Measurements from ENCODE around the gene INTS6.

INTS6 gene

DNA sequence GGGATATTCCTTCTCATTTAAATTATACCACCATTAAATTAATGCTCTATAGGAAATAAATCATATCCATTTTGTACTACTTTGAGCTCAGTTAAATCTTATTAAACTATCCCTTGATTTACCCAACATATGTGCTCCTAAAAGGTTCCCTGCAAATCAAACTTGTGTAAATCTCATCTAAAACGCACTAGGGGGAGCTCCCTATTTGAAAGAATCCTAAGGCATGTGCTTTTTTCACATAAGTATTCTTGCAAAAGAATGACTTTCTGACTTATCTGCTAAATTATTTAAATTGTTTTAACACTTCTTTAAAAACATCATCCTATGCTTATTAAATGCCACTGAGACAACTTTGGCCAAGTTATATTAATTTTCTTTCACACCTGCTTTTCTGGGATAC, 7.9 kb downstream of the INTS6 start:
- Histone ChIP-seq H3K4me3 (ENCODE audit: low read depth, low read length) (no peak overlapping the region), H3K27ac (no peak overlapping the region), H3K27me3 (replicated peaks) (no peaks in the 10 kb centered on the region), H3K36me3 (replicated peaks) (peaks cover 7% of the 10 kb centered on the region)
- no peak for DNase-seq
- TF ChIP-seq, protein P1, sequence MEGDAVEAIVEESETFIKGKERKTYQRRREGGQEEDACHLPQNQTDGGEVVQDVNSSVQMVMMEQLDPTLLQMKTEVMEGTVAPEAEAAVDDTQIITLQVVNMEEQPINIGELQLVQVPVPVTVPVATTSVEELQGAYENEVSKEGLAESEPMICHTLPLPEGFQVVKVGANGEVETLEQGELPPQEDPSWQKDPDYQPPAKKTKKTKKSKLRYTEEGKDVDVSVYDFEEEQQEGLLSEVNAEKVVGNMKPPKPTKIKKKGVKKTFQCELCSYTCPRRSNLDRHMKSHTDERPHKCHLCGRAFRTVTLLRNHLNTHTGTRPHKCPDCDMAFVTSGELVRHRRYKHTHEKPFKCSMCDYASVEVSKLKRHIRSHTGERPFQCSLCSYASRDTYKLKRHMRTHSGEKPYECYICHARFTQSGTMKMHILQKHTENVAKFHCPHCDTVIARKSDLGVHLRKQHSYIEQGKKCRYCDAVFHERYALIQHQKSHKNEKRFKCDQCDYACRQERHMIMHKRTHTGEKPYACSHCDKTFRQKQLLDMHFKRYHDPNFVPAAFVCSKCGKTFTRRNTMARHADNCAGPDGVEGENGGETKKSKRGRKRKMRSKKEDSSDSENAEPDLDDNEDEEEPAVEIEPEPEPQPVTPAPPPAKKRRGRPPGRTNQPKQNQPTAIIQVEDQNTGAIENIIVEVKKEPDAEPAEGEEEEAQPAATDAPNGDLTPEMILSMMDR (IDR thresholded peaks at IDR 0.05; ENCODE audit: low read depth, low read length, missing control alignments): peak; percentile 24
- in situ Hi-C loops (cut with HindIII; ENCODE audit: low pct_ligation_motif_present, low sequenced_read_pairs): no loop called here

DNA sequence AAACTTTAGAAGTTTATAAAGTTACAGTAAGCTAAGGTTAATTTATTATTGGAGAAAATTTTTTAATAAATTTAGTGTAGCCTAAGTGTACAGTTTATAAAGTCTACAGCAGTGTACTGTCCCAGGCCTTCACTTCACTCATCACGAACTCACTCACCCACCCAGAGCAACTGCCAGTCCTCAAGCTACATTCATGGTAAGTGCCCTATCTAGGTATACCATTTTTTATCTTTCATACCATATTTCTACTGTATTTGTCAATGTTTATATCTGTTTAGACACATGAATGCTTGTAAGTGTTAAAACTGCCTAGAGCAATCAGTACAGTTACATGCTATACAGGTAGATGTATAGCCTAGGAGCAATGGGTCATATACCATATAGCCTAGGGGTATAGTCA, 12.5 kb downstream of the INTS6 start:
- Histone ChIP-seq H3K36me3 (replicated peaks) (no peaks in the 10 kb centered on the region), H3K27ac (no peak overlapping the region), H3K4me3 (ENCODE audit: low read depth, low read length) (no peak overlapping the region), H3K27me3 (replicated peaks) (no peaks in the 10 kb centered on the region)
- DNase-seq: no peak
- in situ Hi-C loops (cut with HindIII; ENCODE audit: low pct_ligation_motif_present, low sequenced_read_pairs): no loop called here
- TF ChIP-seq, protein P1 (IDR thresholded peaks at IDR 0.05; ENCODE audit: low read depth, low read length, missing control alignments): no peak

DNA sequence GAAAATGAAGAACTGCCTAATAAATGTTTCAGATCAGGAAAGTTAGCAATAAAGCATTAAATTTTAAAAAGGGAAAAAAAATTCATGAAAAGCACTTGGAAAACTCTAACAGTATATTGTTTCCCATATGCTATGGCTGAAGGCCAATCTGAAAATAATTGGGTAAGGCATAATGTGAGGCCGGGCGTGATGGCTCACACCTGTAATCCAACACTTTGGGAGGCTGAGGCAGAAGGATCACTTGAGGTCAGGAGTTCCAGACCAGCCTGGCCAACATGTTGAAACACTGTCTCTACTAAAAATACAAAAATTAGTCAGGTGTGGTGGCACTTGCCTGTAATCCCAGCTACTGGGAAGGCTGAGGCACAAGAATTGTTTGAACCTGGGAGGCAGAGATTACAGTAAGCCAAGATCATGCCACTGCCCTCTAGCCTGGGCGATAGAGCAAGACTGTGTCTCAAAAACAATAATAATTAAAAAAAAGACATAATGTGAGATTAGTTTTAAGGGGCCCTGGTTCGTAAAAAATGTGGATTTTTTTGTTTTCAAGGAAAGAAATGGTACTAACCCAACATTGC, 15.2 kb downstream of the INTS6 start:
- TF ChIP-seq, protein P1 (IDR thresholded peaks at IDR 0.05; ENCODE audit: low read depth, low read length, missing control alignments): no peak
- Histone ChIP-seq H3K27me3 (replicated peaks) (no peaks in the 10 kb centered on the region), H3K36me3 (replicated peaks) (no peaks in the 10 kb centered on the region), H3K4me3 (ENCODE audit: low read depth, low read length) (no peak overlapping the region), H3K27ac (no peak overlapping the region)
- in situ Hi-C loops (cut with HindIII; ENCODE audit: low pct_ligation_motif_present, low sequenced_read_pairs): no loop called here
- DNase-seq: no peak

DNA sequence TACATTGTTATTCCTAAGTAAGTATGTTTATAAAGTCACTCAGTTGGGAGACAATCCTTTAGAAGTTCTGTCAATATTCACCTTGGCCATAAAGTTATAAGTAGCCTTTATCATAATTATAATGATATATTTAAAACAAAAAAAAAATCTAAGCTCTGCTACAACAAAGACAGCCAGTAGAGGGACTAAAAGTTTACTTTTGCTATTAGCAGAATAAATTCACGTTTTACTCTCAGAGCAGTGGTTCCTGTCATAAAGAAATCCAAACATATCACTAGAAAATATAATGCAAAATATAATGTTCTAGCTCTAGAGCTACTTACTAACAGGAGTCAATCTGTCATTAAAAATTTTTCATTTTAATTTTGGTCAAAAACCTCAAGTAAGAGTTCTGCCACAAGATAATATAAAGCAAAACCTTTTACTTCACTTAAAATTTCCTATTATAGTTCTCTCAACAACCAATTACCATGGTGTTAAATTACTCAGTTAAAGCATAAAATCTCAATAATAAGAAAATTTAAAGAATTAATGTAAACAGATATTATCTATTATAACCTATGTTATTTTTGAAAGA, 17.7 kb downstream of the INTS6 start:
- no peak overlapping the region for H3K27ac ChIP-seq
- no peak overlapping the region for H3K4me3 ChIP-seq (ENCODE audit: low read depth, low read length)
- DNase-seq: no peak
- TF ChIP-seq, protein P1 (IDR thresholded peaks at IDR 0.05; ENCODE audit: low read depth, low read length, missing control alignments): peak; percentile 34
- no peaks in the 10 kb centered on the region for H3K27me3 ChIP-seq (replicated peaks)
- H3K36me3 ChIP-seq (replicated peaks): peaks cover 2% of the 10 kb centered on the region
- in situ Hi-C loops (cut with HindIII; ENCODE audit: low pct_ligation_motif_present, low sequenced_read_pairs): no loop called here

DNA sequence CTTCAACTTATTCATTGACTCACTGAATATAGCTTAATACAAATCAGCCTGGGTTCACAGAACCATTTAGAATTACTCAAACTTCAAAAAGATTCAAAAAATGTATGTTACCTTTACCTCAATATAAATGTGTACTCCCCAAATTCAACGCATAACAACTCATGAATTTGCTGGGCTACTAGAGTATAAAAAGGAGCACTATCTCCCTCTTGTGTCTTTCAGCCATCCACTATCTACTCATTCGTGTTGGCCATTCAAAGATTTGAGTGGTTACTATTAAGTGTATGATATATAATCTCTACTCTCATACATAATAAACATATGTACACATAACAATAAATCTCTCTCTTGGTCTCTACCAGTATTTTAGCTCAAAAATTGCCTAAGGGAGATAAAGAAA, 20.3 kb downstream of the INTS6 start:
- no peak overlapping the region for H3K27ac ChIP-seq
- no peak overlapping the region for H3K4me3 ChIP-seq (ENCODE audit: low read depth, low read length)
- TF ChIP-seq, protein P1 (IDR thresholded peaks at IDR 0.05; ENCODE audit: low read depth, low read length, missing control alignments): no peak
- peaks cover 14% of the 10 kb centered on the region for H3K36me3 ChIP-seq (replicated peaks)
- H3K27me3 ChIP-seq (replicated peaks): no peaks in the 10 kb centered on the region
- no peak for DNase-seq
- in situ Hi-C loops (cut with HindIII; ENCODE audit: low pct_ligation_motif_present, low sequenced_read_pairs): no loop called here

DNA sequence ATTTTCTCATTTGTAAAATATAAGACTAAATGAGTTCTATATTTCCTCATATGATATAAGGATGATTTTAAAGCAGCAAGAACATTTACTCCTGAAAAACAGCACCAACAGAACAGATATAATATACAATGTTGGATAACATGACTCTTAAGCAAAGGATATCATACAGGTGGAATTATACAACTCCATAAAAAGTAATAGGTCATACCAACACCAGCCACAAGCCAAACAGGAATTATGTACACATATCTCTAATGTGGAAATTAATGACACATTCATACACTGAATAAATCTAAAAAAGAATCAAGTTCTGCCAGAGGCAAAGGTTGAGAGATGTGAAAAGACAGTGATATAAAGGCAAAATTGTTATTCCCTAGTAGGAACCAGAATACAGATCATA, 25.9 kb downstream of the INTS6 start:
- in situ Hi-C loops (cut with HindIII; ENCODE audit: low pct_ligation_motif_present, low sequenced_read_pairs): no loop called here
- H3K4me3 ChIP-seq (ENCODE audit: low read depth, low read length): no peak overlapping the region
- H3K36me3 ChIP-seq (replicated peaks): peaks cover 28% of the 10 kb centered on the region
- DNase-seq: no peak
- no peak overlapping the region for H3K27ac ChIP-seq
- TF ChIP-seq, protein P1 (IDR thresholded peaks at IDR 0.05; ENCODE audit: low read depth, low read length, missing control alignments): no peak
- no peaks in the 10 kb centered on the region for H3K27me3 ChIP-seq (replicated peaks)

Measured in brain microvascular endothelial cell (primary cell).